ENCODE data around the gene AGBL3. TPM values are rescaled to one million over a fixed set of nuclear protein-coding genes. Genes with fewer than 3 reads are reported as not detected.

The AGBL3 gene
- total RNA-seq, 1 donor from 2014 or later = 0.58 TPM

GRCh38 chr7:135178364-135178763 lies 192.1 kb downstream of the AGBL3 start:
- Histone ChIP-seq H3K4me1 (peaks cover 11% of the 10 kb centered on the region), H3K9ac (no peak overlapping the region), H3K79me2 (ENCODE audit: low read depth) (no peaks in the 10 kb centered on the region), H3K27me3 (no peaks in the 10 kb centered on the region), H3K27ac (no peak overlapping the region), H3K4me3 (no peak overlapping the region), H3K9me3 (ENCODE audit: low read depth) (peaks cover 8% of the 10 kb centered on the region), H2AFZ (replicated peaks) (no peak overlapping the region), H3K4me2 (peak overlapping the region; percentile 49), H3F3A (ENCODE audit: low read depth) (peaks cover 13% of the 10 kb centered on the region), H3K36me3 (no peaks in the 10 kb centered on the region), H4K20me1 (ENCODE audit: low read depth) (no peaks in the 10 kb centered on the region)
- no peak for DNase-seq (ENCODE audit: low spot score)
- H3K27me3 Mint-ChIP-seq (ENCODE audit: insufficient read depth, low read depth) = peaks cover 6% of the 10 kb centered on the region
- TF ChIP-seq EZH2 (IDR thresholded peaks at IDR 0.05) = no peak
- TF ChIP-seq EZH2phosphoT487 (IDR thresholded peaks at IDR 0.05) = no peak
- TF ChIP-seq CTCF (IDR thresholded peaks at IDR 0.05) = no peak
- H3K36me3 Mint-ChIP-seq = peaks cover 26% of the 10 kb centered on the region
- no peak overlapping the region for H3K4me3 Mint-ChIP-seq
- H3K4me1 Mint-ChIP-seq = peaks cover 4% of the 10 kb centered on the region
- no peak overlapping the region for H3K27ac Mint-ChIP-seq
- peaks cover 22% of the 10 kb centered on the region for H3K9me3 Mint-ChIP-seq

DNA sequence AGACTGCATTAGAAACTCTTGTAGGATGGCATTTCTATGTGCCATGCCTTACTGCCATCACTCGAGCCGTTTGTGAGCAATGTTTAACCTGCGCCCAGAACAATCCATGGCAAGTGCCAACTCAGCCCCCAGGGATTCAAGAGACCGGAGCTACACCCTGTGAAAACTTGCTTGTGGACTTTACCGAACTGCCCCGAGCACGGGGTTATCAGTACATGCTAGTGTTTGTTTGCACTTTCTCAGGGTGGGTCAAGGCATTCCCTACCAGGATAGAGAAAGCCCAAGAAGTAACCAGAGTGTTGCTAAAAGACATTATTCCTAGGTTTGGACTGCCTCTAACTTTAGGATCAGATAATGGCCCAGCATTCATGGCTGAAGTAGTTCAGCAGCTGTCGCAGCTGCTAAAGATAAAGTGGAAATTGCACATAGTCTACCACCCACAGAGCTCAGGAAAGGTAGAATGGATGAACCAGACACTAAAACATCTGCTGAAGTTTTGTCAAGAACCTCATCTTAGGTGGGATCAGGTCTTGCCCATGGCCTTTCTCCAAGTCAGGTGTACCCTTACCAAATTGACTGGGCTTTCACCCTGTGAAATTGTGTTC lies 193.1 kb downstream of the AGBL3 start:
- H3K4me3 ChIP-seq = no peak overlapping the region
- peaks cover 8% of the 10 kb centered on the region for H3K9me3 ChIP-seq (ENCODE audit: low read depth)
- Mint-ChIP-seq H3K4me1 (peaks cover 4% of the 10 kb centered on the region), H3K27ac (no peak overlapping the region), H3K36me3 (peaks cover 32% of the 10 kb centered on the region), H3K27me3 (ENCODE audit: insufficient read depth, low read depth) (peaks cover 6% of the 10 kb centered on the region), H3K9me3 (peaks cover 22% of the 10 kb centered on the region), H3K4me3 (no peak overlapping the region)
- H3K36me3 ChIP-seq = no peaks in the 10 kb centered on the region
- no peak for TF ChIP-seq EZH2 (IDR thresholded peaks at IDR 0.05)
- TF ChIP-seq EZH2phosphoT487 (IDR thresholded peaks at IDR 0.05) = no peak
- TF ChIP-seq CTCF (IDR thresholded peaks at IDR 0.05) = no peak
- no peak overlapping the region for H3K4me2 ChIP-seq
- H3K27ac ChIP-seq = no peak overlapping the region
- H3K9ac ChIP-seq = no peak overlapping the region
- H3K79me2 ChIP-seq (ENCODE audit: low read depth) = no peaks in the 10 kb centered on the region
- H3K27me3 ChIP-seq = no peaks in the 10 kb centered on the region
- peaks cover 11% of the 10 kb centered on the region for H3K4me1 ChIP-seq
- DNase-seq (ENCODE audit: low spot score) = no peak
- no peak overlapping the region for H2AFZ ChIP-seq (replicated peaks)
- H3F3A ChIP-seq (ENCODE audit: low read depth) = peaks cover 13% of the 10 kb centered on the region
- H4K20me1 ChIP-seq (ENCODE audit: low read depth) = no peaks in the 10 kb centered on the region

- peaks cover 4% of the 10 kb centered on the region for H3K4me1 Mint-ChIP-seq
- Histone ChIP-seq H3K4me3 (no peak overlapping the region), H2AFZ (replicated peaks) (no peak overlapping the region), H4K20me1 (ENCODE audit: low read depth) (no peaks in the 10 kb centered on the region), H3K4me2 (no peak overlapping the region), H3K27ac (no peak overlapping the region), H3F3A (ENCODE audit: low read depth) (peaks cover 13% of the 10 kb centered on the region), H3K27me3 (no peaks in the 10 kb centered on the region), H3K9ac (no peak overlapping the region), H3K36me3 (no peaks in the 10 kb centered on the region), H3K79me2 (ENCODE audit: low read depth) (no peaks in the 10 kb centered on the region), H3K4me1 (peaks cover 11% of the 10 kb centered on the region), H3K9me3 (ENCODE audit: low read depth) (peaks cover 8% of the 10 kb centered on the region)
- DNase-seq (ENCODE audit: low spot score) = no peak
- H3K9me3 Mint-ChIP-seq = peaks cover 22% of the 10 kb centered on the region
- peaks cover 6% of the 10 kb centered on the region for H3K27me3 Mint-ChIP-seq (ENCODE audit: insufficient read depth, low read depth)
- TF ChIP-seq EZH2phosphoT487 (IDR thresholded peaks at IDR 0.05) = no peak
- no peak for TF ChIP-seq EZH2 (IDR thresholded peaks at IDR 0.05)
- no peak for TF ChIP-seq CTCF (IDR thresholded peaks at IDR 0.05)
- peaks cover 32% of the 10 kb centered on the region for H3K36me3 Mint-ChIP-seq
- no peak overlapping the region for H3K27ac Mint-ChIP-seq
- H3K4me3 Mint-ChIP-seq = no peak overlapping the region
Measured at GRCh38 chr7:135180122-135180521, 193.8 kb downstream of the AGBL3 start.
